ENCODE measurements around the gene CREB5.

CREB5 gene

GRCh38 chr7:28602282-28602681 is 190.0 kb downstream of the CREB5 start:
- ChIA-PET POLR2A (no interaction called here), CTCF (interaction anchor here (2.5 kb wide), 1 partner anchor 13 kb away, joined by 10 read pairs; no protein-coding TSS in a partner anchor)
- TF ChIP-seq CTCF (IDR thresholded peaks at IDR 0.05; ENCODE audit: control extremely low read depth, extremely low read depth, low read depth, missing control alignments): no peak
- no peak for DNase-seq (ENCODE audit: extremely low spot score)

GRCh38 chr7:28605427-28606085 is 193.2 kb downstream of the CREB5 start:
- CTCF ChIA-PET: interaction anchor here (2.7 kb wide), 1 partner anchor 9 kb away, joined by 12 read pairs; no protein-coding TSS in a partner anchor
- POLR2A ChIA-PET: no interaction called here
- TF ChIP-seq CTCF (IDR thresholded peaks at IDR 0.05; ENCODE audit: control extremely low read depth, extremely low read depth, low read depth, missing control alignments): no peak
- DNase-seq (ENCODE audit: extremely low spot score): no peak

- no peak for TF ChIP-seq CTCF (IDR thresholded peaks at IDR 0.05; ENCODE audit: control extremely low read depth, extremely low read depth, low read depth, missing control alignments)
- ChIA-PET CTCF (interaction anchor here (0.9 to 1.6 kb wide), 3 partner anchors 9 to 26 kb away, joined by 3 to 5 read pairs (median 4); no protein-coding TSS in a partner anchor), POLR2A (no interaction called here)
- DNase-seq (ENCODE audit: extremely low spot score): no peak
Observed at GRCh38 chr7:28606421-28606820, 194.1 kb downstream of the CREB5 start.

GRCh38 chr7:28607855-28608193 is 195.5 kb downstream of the CREB5 start:
- TF ChIP-seq CTCF (IDR thresholded peaks at IDR 0.05; ENCODE audit: control extremely low read depth, extremely low read depth, low read depth, missing control alignments): no peak
- ChIA-PET CTCF (interaction anchor here (0.7 to 1.6 kb wide), 5 partner anchors 9 to 33 kb away, joined by 3 to 5 read pairs (median 3); no protein-coding TSS in a partner anchor), POLR2A (no interaction called here)
- no peak for DNase-seq (ENCODE audit: extremely low spot score)

- DNase-seq (ENCODE audit: extremely low spot score): no peak
- POLR2A ChIA-PET: no interaction called here
- CTCF ChIA-PET: interaction anchor here (0.7 to 3.0 kb wide), 4 partner anchors 10 to 34 kb away, joined by 3 to 20 read pairs (median 8); no protein-coding TSS in a partner anchor
- no peak for TF ChIP-seq CTCF (IDR thresholded peaks at IDR 0.05; ENCODE audit: control extremely low read depth, extremely low read depth, low read depth, missing control alignments)
Observed at GRCh38 chr7:28608237-28608656, 195.9 kb downstream of the CREB5 start.

- CTCF ChIA-PET: interaction anchor here (1.1 to 3.0 kb wide), 6 partner anchors 10 to 46 kb away, joined by 3 to 20 read pairs (median 5); no protein-coding TSS in a partner anchor
- DNase-seq (ENCODE audit: extremely low spot score): no peak
- TF ChIP-seq CTCF (IDR thresholded peaks at IDR 0.05; ENCODE audit: control extremely low read depth, extremely low read depth, low read depth, missing control alignments): no peak
- POLR2A ChIA-PET: no interaction called here
Observed at GRCh38 chr7:28608731-28609130, 196.4 kb downstream of the CREB5 start.
